Mucosa of descending colon (tissue), 3 donors: ENCODE data around the gene RAB44. TPM values are rescaled to one million over a fixed set of nuclear protein-coding genes. Genes with fewer than 3 reads are reported as not detected.

ENCODE experiments used
- ATAC-seq: fragments of 200-7000 bp; cut with Tn5 transposase; one replicate; pipeline ENCODE4 v1.9.1; 2020; ENCODE audit warnings: mild to moderate bottlenecking, moderate library complexity
- DNase-seq, 3 donors: peaks; one replicate each; pipeline ENCODE4 v3.0.0-alpha.2; 2020
- H3K36me3 ChIP-seq: fragments of 200-600 bp; one replicate; pipeline ENCODE4 v1.8.0; 2021; ENCODE audit warnings: low read depth, mild to moderate bottlenecking
- H3K4me1 ChIP-seq: fragments of 200-600 bp; one replicate; pipeline ENCODE4 v1.8.0; 2021; ENCODE audit warnings: low read depth, mild to moderate bottlenecking
- H3K4me3 ChIP-seq: fragments of 200-600 bp; one replicate; pipeline ENCODE4 v1.8.0; 2021; ENCODE audit warnings: mild to moderate bottlenecking
- H3K9me3 ChIP-seq: fragments of 200-600 bp; one replicate; pipeline ENCODE4 v1.8.0; 2021; ENCODE audit warnings: mild to moderate bottlenecking
- intact Hi-C, 2 donors: fragments of 100-400 bp; cut with DNase I in 1 of 2; cut with micrococcal nuclease in 1 of 2; formaldehyde crosslinking; loops; one replicate each; pipeline versions ENCODE4 v1.11.0 to v1.11.1; 2022; cut with DNase I, micrococcal nuclease
- total RNA-seq, 3 donors: library from RNA; stranded (reverse); fragmentation: NEBNext Ultra II Directional in 2 of 3; extraction: Animal tissue kit (Norgen Biotek cat#: 25700) in 2 of 3; gene quantifications; one replicate each; pipeline versions ENCODE4 v1.2.1 to v1.2.4, GENCODE V29; 2021 to 2023
- TF ChIP-seq, protein P1 (sequence below): fragments of 200-600 bp; IDR thresholded peaks from one replicate; pipeline ENCODE4 v1.8.0; 2022; ENCODE audit warnings: antibody characterized with exemption, mild to moderate bottlenecking
- donor health status: DM: no; HTN: no; CAD: no; lungs with moderate emphysema.
- donor health status: DM: no; HTN: no; CAD: no.
- donor health status: DM: no; HTN: yes; CAD: no.

The RAB44 gene
- total RNA-seq, 3 donors from 2014 or later, result 0.32 to 0.53 (median 0.32) TPM

DNA sequence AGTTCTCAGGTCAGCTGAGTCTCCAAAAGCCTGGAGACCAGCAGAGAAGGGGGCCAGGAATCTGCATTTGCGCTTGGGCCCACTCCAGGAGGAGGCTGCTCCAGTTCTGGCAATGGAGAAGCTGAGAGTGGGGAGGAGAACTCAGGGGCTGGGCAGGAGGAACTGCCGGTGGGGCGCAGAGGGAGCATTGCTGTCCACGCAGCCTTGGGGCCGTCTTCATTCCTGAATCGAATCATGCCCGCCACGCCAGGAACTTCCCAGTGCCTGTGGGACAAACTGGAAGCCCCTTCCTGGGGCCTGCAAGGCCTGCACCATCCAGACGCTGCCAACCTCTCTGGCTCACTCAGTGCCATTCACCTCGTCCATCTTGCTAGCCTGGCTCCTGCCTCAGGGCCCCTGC, 16.9 kb downstream of the RAB44 start:
- Histone ChIP-seq H3K9me3 (no peaks in the 10 kb centered on the region), H3K36me3 (no peaks in the 10 kb centered on the region), H3K4me3 (no peak overlapping the region), H3K4me1 (peaks cover 5% of the 10 kb centered on the region)
- ATAC-seq (no peak), DNase-seq (no peak)
- TF ChIP-seq, protein P1, sequence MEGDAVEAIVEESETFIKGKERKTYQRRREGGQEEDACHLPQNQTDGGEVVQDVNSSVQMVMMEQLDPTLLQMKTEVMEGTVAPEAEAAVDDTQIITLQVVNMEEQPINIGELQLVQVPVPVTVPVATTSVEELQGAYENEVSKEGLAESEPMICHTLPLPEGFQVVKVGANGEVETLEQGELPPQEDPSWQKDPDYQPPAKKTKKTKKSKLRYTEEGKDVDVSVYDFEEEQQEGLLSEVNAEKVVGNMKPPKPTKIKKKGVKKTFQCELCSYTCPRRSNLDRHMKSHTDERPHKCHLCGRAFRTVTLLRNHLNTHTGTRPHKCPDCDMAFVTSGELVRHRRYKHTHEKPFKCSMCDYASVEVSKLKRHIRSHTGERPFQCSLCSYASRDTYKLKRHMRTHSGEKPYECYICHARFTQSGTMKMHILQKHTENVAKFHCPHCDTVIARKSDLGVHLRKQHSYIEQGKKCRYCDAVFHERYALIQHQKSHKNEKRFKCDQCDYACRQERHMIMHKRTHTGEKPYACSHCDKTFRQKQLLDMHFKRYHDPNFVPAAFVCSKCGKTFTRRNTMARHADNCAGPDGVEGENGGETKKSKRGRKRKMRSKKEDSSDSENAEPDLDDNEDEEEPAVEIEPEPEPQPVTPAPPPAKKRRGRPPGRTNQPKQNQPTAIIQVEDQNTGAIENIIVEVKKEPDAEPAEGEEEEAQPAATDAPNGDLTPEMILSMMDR, result no peak
- intact Hi-C loops, result no loop called here

DNA sequence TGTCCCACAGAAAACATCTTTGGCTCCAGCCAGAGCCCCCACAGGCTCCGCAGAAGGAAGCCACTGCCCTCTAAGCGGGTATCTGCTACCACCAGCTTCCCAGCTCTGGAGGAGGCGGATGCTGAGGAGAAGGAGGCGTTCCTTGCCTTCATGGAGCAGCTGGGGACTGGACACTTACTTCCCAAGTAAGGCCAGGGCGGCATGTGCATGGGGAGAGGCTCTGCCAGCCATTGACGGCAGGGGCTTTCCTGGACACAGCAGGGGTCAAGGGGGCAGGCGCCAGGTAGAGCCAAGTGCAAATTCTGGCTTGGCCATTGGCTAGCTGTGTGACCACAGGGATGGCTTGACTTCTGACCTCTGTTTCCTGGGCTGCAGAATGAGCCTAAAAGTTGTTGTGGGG, 17.8 kb downstream of the RAB44 start:
- TF ChIP-seq, protein P1, result no peak
- no peak overlapping the region for H3K4me3 ChIP-seq
- DNase-seq, result no peak
- peaks cover 5% of the 10 kb centered on the region for H3K4me1 ChIP-seq
- intact Hi-C loops, result no loop called here
- no peak for ATAC-seq
- no peaks in the 10 kb centered on the region for H3K9me3 ChIP-seq
- H3K36me3 ChIP-seq, result no peaks in the 10 kb centered on the region

- TF ChIP-seq, protein P1, result no peak
- intact Hi-C loops, result no loop called here
- Histone ChIP-seq H3K4me3 (no peak overlapping the region), H3K36me3 (no peaks in the 10 kb centered on the region), H3K9me3 (no peaks in the 10 kb centered on the region), H3K4me1 (peaks cover 5% of the 10 kb centered on the region)
- DNase-seq (peak in 2 of 3 donors; percentile 71 to 76), ATAC-seq (peak; percentile 74)
Measured at GRCh38 chr6:36716476-36717093, 19.0 kb downstream of the RAB44 start.

DNA sequence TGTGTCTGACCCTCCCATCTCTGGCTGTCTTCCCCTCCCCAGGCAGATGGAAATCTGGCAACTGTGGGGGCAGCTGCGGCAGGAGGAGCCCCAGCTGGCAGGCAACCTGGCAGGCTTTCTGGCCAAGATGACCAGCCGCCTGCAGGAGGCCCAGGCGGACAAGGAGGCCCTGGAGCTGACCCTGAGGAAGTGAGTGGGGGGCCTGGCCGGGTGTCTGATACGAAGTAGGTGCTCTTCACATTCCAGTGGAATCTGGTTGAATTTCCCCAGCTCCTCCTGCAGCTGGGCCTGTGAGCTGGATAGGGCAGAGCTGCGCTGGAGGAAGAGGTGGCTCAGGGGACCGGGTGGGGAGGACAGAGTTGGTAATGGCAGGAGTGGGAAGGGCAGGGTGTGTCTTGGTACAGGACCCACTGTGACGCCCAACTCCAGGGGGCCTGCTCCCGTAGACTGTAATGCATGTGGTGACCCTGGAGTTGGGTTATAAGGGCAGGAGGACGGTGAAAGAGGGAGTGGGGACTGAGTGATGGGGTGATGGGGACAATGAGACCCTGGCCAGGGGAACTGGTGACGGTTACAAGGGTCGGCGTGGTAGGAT, 19.7 kb downstream of the RAB44 start:
- DNase-seq, result no peak
- no peak overlapping the region for H3K4me3 ChIP-seq

DNA sequence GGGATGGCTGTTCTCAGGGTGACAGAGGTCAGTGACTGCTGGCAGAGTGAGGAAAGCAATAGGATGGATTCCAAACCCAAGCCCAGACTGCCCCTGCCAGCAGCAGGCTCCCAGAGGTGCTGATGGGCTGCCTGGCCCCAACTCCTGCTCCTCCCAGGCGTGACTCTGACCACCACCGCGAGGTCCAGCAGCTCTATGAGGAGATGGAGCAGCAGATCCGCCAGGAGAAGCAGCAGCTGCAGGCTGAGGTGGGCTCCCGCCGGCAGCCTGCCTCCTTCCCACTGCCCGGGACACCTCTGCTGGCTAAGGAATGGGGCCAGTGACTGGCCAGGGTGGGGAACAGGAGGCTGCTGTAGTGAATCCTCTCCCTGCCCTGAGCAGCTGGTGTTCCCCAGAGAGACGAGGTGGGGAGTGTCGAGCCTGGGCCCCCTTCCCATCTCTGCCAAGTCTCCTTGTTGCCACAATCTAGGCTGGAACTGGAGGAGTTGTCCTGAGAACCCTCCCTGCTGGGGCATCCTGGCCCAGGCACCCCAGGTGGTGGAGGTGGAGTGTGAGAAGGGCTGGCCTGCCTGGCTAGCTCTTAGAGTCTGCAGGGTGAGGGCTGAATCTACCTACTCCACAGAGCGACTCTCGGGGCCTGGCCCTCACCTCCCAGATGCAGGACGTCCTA, 20.4 kb downstream of the RAB44 start:
- no peak overlapping the region for H3K4me3 ChIP-seq
- H3K9me3 ChIP-seq, result no peaks in the 10 kb centered on the region
- DNase-seq (no peak), ATAC-seq (no peak)
- intact Hi-C loops, result no loop called here
- H3K4me1 ChIP-seq, result peaks cover 5% of the 10 kb centered on the region
- TF ChIP-seq, protein P1, result no peak
- H3K36me3 ChIP-seq, result no peaks in the 10 kb centered on the region

More for the DNA sequence above, 19.7 kb downstream of the RAB44 start:
- H3K4me1 ChIP-seq, result peaks cover 5% of the 10 kb centered on the region
- intact Hi-C loops, result no loop called here
- H3K36me3 ChIP-seq, result no peaks in the 10 kb centered on the region
- TF ChIP-seq, protein P1, result no peak
- no peaks in the 10 kb centered on the region for H3K9me3 ChIP-seq
- ATAC-seq, result no peak
